Transverse colon (tissue), 4 donors: ENCODE measurements around the gene ANK3. TPM values are rescaled to one million over a fixed set of nuclear protein-coding genes. Genes with fewer than 3 reads are reported as not detected.

Experiments used
- DNase-seq: peaks from one replicate; pipeline ENCODE4 v3.0.0-alpha.2; 2019
- H3K27ac ChIP-seq, 4 donors: fragments of 200-600 bp; sonication (generic); 2 replicates each; pipeline ENCODE4 v1.5.1; 2016 to 2018; ENCODE audit warnings: inconsistent platforms in 4 of 4
- H3K27me3 ChIP-seq: fragments of 200-600 bp; sonication (generic); 2 replicates; pipeline ENCODE4 v1.5.1; 2017; ENCODE audit warnings: inconsistent platforms
- H3K36me3 ChIP-seq, 4 donors: fragments of 200-600 bp; sonication (generic); 2 replicates each; pipeline ENCODE4 v1.5.1; 2017 to 2019; ENCODE audit warnings: inconsistent platforms in 4 of 4
- H3K4me1 ChIP-seq, 4 donors: fragments of 200-600 bp; sonication (generic); 2 replicates each; pipeline ENCODE4 v1.5.1; 2017 to 2020; ENCODE audit warnings: inconsistent platforms in 4 of 4
- H3K4me3 ChIP-seq, 4 donors: fragments of 200-600 bp; sonication (generic); 1 replicate in 1 of 4; 2 replicates in 3 of 4; pipeline versions ENCODE4 v1.5.1 to v1.6.1; 2017 to 2019; ENCODE audit warnings: inconsistent platforms in 4 of 4
- H3K9me3 ChIP-seq, 2 donors: fragments of 200-600 bp; sonication (generic); 2 replicates each; pipeline ENCODE4 v1.5.1; 2017 to 2019; ENCODE audit warnings: inconsistent platforms in 2 of 2
- CTCF ChIP-seq, 5 experiments: fragments of 200-600 bp in 3 of 5; fragments of 450-650 bp in 2 of 5; sonication (generic) in 3 of 5; IDR thresholded peaks; 1 replicate in 2 of 5; 2 replicates in 3 of 5; pipeline ENCODE4 v1.5.1; 2016 to 2017; ENCODE audit warnings: antibody characterized with exemption in 5 of 5, inconsistent platforms in 3 of 5, mild to moderate bottlenecking in 2 of 5, moderate library complexity in 1 of 5
- EP300 ChIP-seq: sonication (generic); formaldehyde crosslinking; IDR thresholded peaks from one replicate; pipeline ENCODE4 v1.6.1; 2017; ENCODE audit warnings: antibody characterized with exemption, low read depth
- POLR2A ChIP-seq: fragments of 450-650 bp; IDR thresholded peaks from one replicate; pipeline ENCODE4 v1.6.1; 2016; ENCODE audit warnings: antibody characterized with exemption, mild to moderate bottlenecking, moderate library complexity
- POLR2AphosphoS5 ChIP-seq, 3 donors: sonication (generic); formaldehyde crosslinking; IDR thresholded peaks; one replicate each; pipeline ENCODE4 v1.6.1; 2016; ENCODE audit warnings: antibody characterized with exemption in 3 of 3
- WGBS, 2 donors: methylation state at CpG; one replicate each; pipeline ENCODE4 v1.1.5; 2018; ENCODE audit warnings: low coverage in 1 of 2; 5-methylcytosine and 5-hydroxymethylcytosine counted together
- in situ Hi-C, 4 donors: fragments of 200-750 bp; cut with MboI; loops; one replicate each; pipeline versions ENCODE4 v1.15.0 to v1.15.1; 2017; ENCODE audit warnings: low sequenced_read_pairs in 3 of 4, low pct_ligation_motif_present in 1 of 4, low pct_unique_long_range_greater_than_20kb in 1 of 4
- intact Hi-C: fragments of 100-400 bp; cut with DNase I; formaldehyde crosslinking; loops from one replicate; pipeline ENCODE4 v1.15.1; 2023; ENCODE audit warnings: low total_unique reads
- total RNA-seq, 4 donors: library from RNA; depleted of rRNA; stranded (reverse); fragments of >200 nt; gene quantifications; one replicate each; pipeline ENCODE4 v1.1.0, GENCODE V29; 2016

Gene ANK3
- total RNA-seq, 4 donors from 2014 or later, result 41.2 to 230 (median 172) TPM

- intact Hi-C loops, result no loop called here
Measured at GRCh38 chr10:60006062-60006461, 383.6 kb downstream of the ANK3 start.

GRCh38 chr10:60003651-60004523, 385.8 kb downstream of the ANK3 start:
- in situ Hi-C loops (no loop called here), intact Hi-C loops (no loop called here)
- H3K36me3 ChIP-seq, result no peaks in the 10 kb centered on the region
- TF ChIP-seq EP300, result no peak
- no peak for TF ChIP-seq CTCF (IDR thresholded peaks at IDR 0.05)
- TF ChIP-seq POLR2A, result no peak
- TF ChIP-seq POLR2AphosphoS5 (IDR thresholded peaks at IDR 0.05), result no peak
- WGBS, 2 donors, result 81 to 85% methylated on average over 4 to 5 of the region's 5 CpGs
- H3K4me1 ChIP-seq, result no peaks in the 10 kb centered on the region
- H3K27ac ChIP-seq, result no peak overlapping the region
- H3K9me3 ChIP-seq, result no peaks in the 10 kb centered on the region
- no peak for DNase-seq
- H3K4me3 ChIP-seq, result no peak overlapping the region
- H3K27me3 ChIP-seq, result no peaks in the 10 kb centered on the region

More at GRCh38 chr10:60006062-60006461, 383.6 kb downstream of the ANK3 start:
- H3K36me3 ChIP-seq, result no peaks in the 10 kb centered on the region
- H3K4me1 ChIP-seq, result no peaks in the 10 kb centered on the region
- TF ChIP-seq EP300 (no peak), POLR2AphosphoS5 (IDR thresholded peaks at IDR 0.05) (no peak), CTCF (IDR thresholded peaks at IDR 0.05) (no peak), POLR2A (no peak)
- no peak for DNase-seq
- no peak overlapping the region for H3K27ac ChIP-seq
- H3K27me3 ChIP-seq, result no peaks in the 10 kb centered on the region
- 72 to 87% methylated on average over 3 of the region's 3 CpGs for WGBS, 2 donors
- no peak overlapping the region for H3K4me3 ChIP-seq
- in situ Hi-C loops, result no loop called here
- no peaks in the 10 kb centered on the region for H3K9me3 ChIP-seq

GRCh38 chr10:60000747-60001146, 388.9 kb downstream of the ANK3 start:
- Histone ChIP-seq H3K36me3 (no peaks in the 10 kb centered on the region), H3K27me3 (no peaks in the 10 kb centered on the region), H3K4me3 (no peak overlapping the region), H3K9me3 (no peaks in the 10 kb centered on the region), H3K27ac (no peak overlapping the region), H3K4me1 (peaks cover 0 to 5% (median 0%) of the 10 kb centered on the region in 4 donors)
- intact Hi-C loops (no loop called here), in situ Hi-C loops (no loop called here)
- 89 to 96% methylated on average over 3 of the region's 3 CpGs for WGBS, 2 donors
- DNase-seq, result no peak
- TF ChIP-seq EP300 (no peak), CTCF (IDR thresholded peaks at IDR 0.05) (no peak), POLR2AphosphoS5 (IDR thresholded peaks at IDR 0.05) (no peak), POLR2A (no peak)

GRCh38 chr10:59997827-59998525, 391.7 kb downstream of the ANK3 start:
- H3K36me3 ChIP-seq, result no peaks in the 10 kb centered on the region
- whole genome bisulfite sequencing, 2 donors, result 57 to 61% methylated on average over 3 of the region's 3 CpGs
- no peak overlapping the region for H3K27ac ChIP-seq
- intact Hi-C loops (no loop called here), in situ Hi-C loops (no loop called here)
- H3K9me3 ChIP-seq, result no peaks in the 10 kb centered on the region
- TF ChIP-seq EP300 (no peak), CTCF (IDR thresholded peaks at IDR 0.05) (no peak), POLR2A (no peak), POLR2AphosphoS5 (IDR thresholded peaks at IDR 0.05) (no peak)
- peaks cover 0 to 5% (median 0%) of the 10 kb centered on the region in 4 donors for H3K4me1 ChIP-seq
- peak; percentile 10 for DNase-seq
- H3K4me3 ChIP-seq, result no peak overlapping the region
- H3K27me3 ChIP-seq, result no peaks in the 10 kb centered on the region
